Melanocyte of skin (primary cell): ENCODE measurements around the gene OR6S1. TPM values are rescaled to one million over a fixed set of nuclear protein-coding genes. Genes with fewer than 3 reads are reported as not detected.

Experiments
- small RNA-seq, 2 donors: library from RNA; depleted of rRNA; stranded (forward); fragments of <200 nt; gene quantifications; one replicate each; pipeline ENCODE3, GENCODE V24; 2012
- total RNA-seq, 2 donors: library from RNA; depleted of rRNA; stranded (reverse); fragments of >200 nt; gene quantifications; 2 replicates each; pipeline ENCODE4 v1.2.3, GENCODE V29; 2012

The OR6S1 gene
- total RNA-seq: not detected

GRCh38 chr14:20641591-20641990 lies at the start of gene OR6S1:
Gene OR6S1, minus strand, starts transcription at chr14:20641691. Its CDS starts 0 bp downstream, at chr14:20641691.

GRCh38 chr14:20688167-20688839 lies 46.8 kb upstream of the OR6S1 start, which contains the start of gene ANG:
Gene ANG, plus strand, starts transcription at chr14:20688764. Its CDS starts 4,801 bp downstream, at chr14:20693565.

GRCh38 chr14:20683891-20684661 lies 42.6 kb upstream of the OR6S1 start, which contains the start of gene RNASE4:
Gene RNASE4, plus strand, starts transcription at chr14:20684560. Its CDS starts 14,812 bp downstream, at chr14:20699372.

GRCh38 chr14:20591235-20591634 lies 50.3 kb downstream of the OR6S1 start, which contains the start of gene RNASE12:
Gene RNASE12, minus strand, starts transcription at chr14:20591376. Its CDS starts 653 bp downstream, at chr14:20590723.

Small RNA genes within 50 kb of the gene (small RNA-seq; reads per million reads assigned to genes)
- 0 reads per million in 2 donors for gene RF00019

Other genes with a start within 250 kb of the OR6S1 start
- 10 to 100 TPM; 17.3 to 23.4 TPM for gene TEP1, start 228.2 kb downstream of the OR6S1 start, total RNA-seq
- under 1 TPM; under 0.01 to 0.34 TPM for gene KLHL33, start 205.5 kb downstream of the OR6S1 start, total RNA-seq
- gene OSGEP, start 186.9 kb downstream of the OR6S1 start, total RNA-seq: 10 to 100 TPM; 52.3 to 58.6 TPM
- gene APEX1, start 186.5 kb downstream of the OR6S1 start, total RNA-seq: 10 to 100 TPM; 23.7 to 51.6 TPM
- gene PIP4P1, start 180.3 kb downstream of the OR6S1 start, total RNA-seq: 10 to 100 TPM; 40.3 to 45.4 TPM
- gene PNP, start 172.3 kb downstream of the OR6S1 start, total RNA-seq: 100 to 1,000 TPM in 1 of 2 donors, 10 to 100 TPM in 1; 26.8 to 107 TPM
- gene RNASE10, start 136.2 kb downstream of the OR6S1 start, total RNA-seq: not detected
- not detected for gene RNASE9, start 80.6 kb downstream of the OR6S1 start, total RNA-seq
- not detected for gene RNASE11, start 53.7 kb downstream of the OR6S1 start, total RNA-seq
- not detected for gene RNASE12, start 50.3 kb downstream of the OR6S1 start, total RNA-seq
- gene RNASE4, start 42.9 kb upstream of the OR6S1 start, total RNA-seq: 1 to 10 TPM; 4.3 to 8.3 TPM
- gene ANG, start 47.1 kb upstream of the OR6S1 start, total RNA-seq: 1 to 10 TPM; 6.9 to 7.0 TPM
- gene EDDM3A, start 104.2 kb upstream of the OR6S1 start, total RNA-seq: not detected
- not detected for gene EDDM3B, start 126.7 kb upstream of the OR6S1 start, total RNA-seq
- gene RNASE6, start 139.6 kb upstream of the OR6S1 start, total RNA-seq: not detected
- gene RNASE1, start 161.2 kb upstream of the OR6S1 start, total RNA-seq: not detected
- not detected for gene RNASE3, start 249.7 kb upstream of the OR6S1 start, total RNA-seq